HG02759 (cell line): ENCODE data around the gene SP140L.
"Not testable (repeated sequence)": the region's sequence is repeated elsewhere in the genome, so short reads cannot be mapped to it uniquely, and the experiment has no call there.

Experiments used
- ATAC-seq: cut with Tn5 transposase; IDR thresholded peaks from one replicate; pipeline ENCODE4 v1.9.1; 2021; ENCODE audit warnings: mild to moderate bottlenecking, moderate library complexity; ENCODE audit not compliant: unreplicated experiment

Gene SP140L

GRCh38 chr2:230326453-230327417 lies at the start of gene SP140L:
TSS of gene SP140L (plus strand) at chr2:230327193. CDS start at chr2:230327270, 77 bp downstream.
- ATAC-seq = peak; percentile 94

GRCh38 chr2:230282936-230283335 lies 44.1 kb upstream of the SP140L start:
- no peak for ATAC-seq

GRCh38 chr2:230286048-230286447 lies 40.9 kb upstream of the SP140L start:
- no peak for ATAC-seq

- not testable (repeated sequence) for ATAC-seq
These were observed 37.7 kb upstream of the SP140L start for GRCh38 chr2:230289311-230289710.

GRCh38 chr2:230295192-230295591 lies 31.8 kb upstream of the SP140L start:
- ATAC-seq = no peak

GRCh38 chr2:230296917-230297316 lies 30.1 kb upstream of the SP140L start:
- ATAC-seq = no peak

- ATAC-seq = no peak
These were observed 27.4 kb upstream of the SP140L start for GRCh38 chr2:230299618-230300017.

- ATAC-seq = no peak
These were observed 21.3 kb upstream of the SP140L start for GRCh38 chr2:230305416-230306275.

GRCh38 chr2:230306474-230306873 lies 20.5 kb upstream of the SP140L start:
- ATAC-seq = no peak

- ATAC-seq = no peak
These were observed 19.5 kb upstream of the SP140L start for GRCh38 chr2:230307485-230307884.

- no peak for ATAC-seq
These were observed 18.5 kb upstream of the SP140L start for GRCh38 chr2:230308402-230309000.

- ATAC-seq = not testable (repeated sequence)
These were observed 16.2 kb upstream of the SP140L start for GRCh38 chr2:230310792-230311191.

GRCh38 chr2:230311634-230312033 lies 15.4 kb upstream of the SP140L start:
- ATAC-seq = not testable (repeated sequence)

GRCh38 chr2:230312638-230313037 lies 14.4 kb upstream of the SP140L start:
- ATAC-seq = no peak

GRCh38 chr2:230317366-230317765 lies 9.6 kb upstream of the SP140L start:
- no peak for ATAC-seq

- ATAC-seq = peak; percentile 43
These were observed 8.5 kb upstream of the SP140L start for GRCh38 chr2:230318190-230319121.

- peak; percentile 88 for ATAC-seq
These were observed 7.7 kb upstream of the SP140L start for GRCh38 chr2:230319211-230319862.

GRCh38 chr2:230321031-230321430 lies 6.0 kb upstream of the SP140L start:
- ATAC-seq = no peak

GRCh38 chr2:230322561-230323384 lies 4.2 kb upstream of the SP140L start:
- ATAC-seq = no peak
